ENCODE results near the gene TSPO2. TPM values are rescaled to one million over a fixed set of nuclear protein-coding genes. Genes with fewer than 3 reads are reported as not detected.

The TSPO2 gene
- total RNA-seq, 1 donor = not detected

- DNase-seq (ENCODE audit: low read depth) = peak; percentile 26
- TF ChIP-seq CTCF (IDR thresholded peaks at IDR 0.05; ENCODE audit: insufficient read depth, low read depth, low read length) = peak; percentile 40
- H3K4me3 ChIP-seq (ENCODE audit: low read depth, low read length) = no peak overlapping the region
These were observed 50.3 kb downstream of the TSPO2 start for GRCh38 chr6:41092421-41093140.

GRCh38 chr6:41093729-41094128, 51.5 kb downstream of the TSPO2 start:
- no peak for TF ChIP-seq CTCF (IDR thresholded peaks at IDR 0.05; ENCODE audit: insufficient read depth, low read depth, low read length)
- H3K4me3 ChIP-seq (ENCODE audit: low read depth, low read length) = no peak overlapping the region
- peak; percentile 31 for DNase-seq (ENCODE audit: low read depth)

Other genes starting within 250 kb of the TSPO2 start
- under 0.01 TPM in 2 replicates for gene UNC5CL, start 3.2 kb upstream of the TSPO2 start, total RNA-seq
- not detected in 2 replicates for gene APOBEC2, start 10.7 kb downstream of the TSPO2 start, total RNA-seq
- 3.2 and 4.7 TPM in 2 replicates for gene OARD1, start 29.9 kb downstream of the TSPO2 start, total RNA-seq
- gene NFYA, start 30.5 kb downstream of the TSPO2 start, total RNA-seq = 7.7 and 10.4 TPM in 2 replicates
- not detected in 2 replicates for gene TREML1, start 111.9 kb downstream of the TSPO2 start, total RNA-seq
- not detected in 2 replicates for gene TREM2, start 120.6 kb downstream of the TSPO2 start, total RNA-seq
- not detected in 2 replicates for gene TREML2, start 158.7 kb downstream of the TSPO2 start, total RNA-seq
- not detected in 2 replicates for gene TREML4, start 185.9 kb downstream of the TSPO2 start, total RNA-seq
- not detected in 2 replicates for gene TREM1, start 244.2 kb downstream of the TSPO2 start, total RNA-seq

Measured in fibroblast of villous mesenchyme (primary cell).